Gastrocnemius medialis (tissue), 4 donors: ENCODE data around the gene HK1.

Source experiments
- CTCF ChIP-seq, 5 experiments: fragments of 450-650 bp in 3 of 5; fragments of 200-600 bp in 2 of 5; sonication (generic) in 2 of 5; IDR thresholded peaks in 4 of 5; conservative IDR thresholded peaks in 1 of 5; 1 replicate in 4 of 5; 2 replicates in 1 of 5; pipeline ENCODE4 v1.5.1; 2016 to 2019; ENCODE audit warnings: antibody characterized with exemption in 5 of 5, mild to moderate bottlenecking in 3 of 5, moderate library complexity in 3 of 5
- POLR2A ChIP-seq, 2 donors: fragments of 450-650 bp; IDR thresholded peaks; one replicate each; pipeline ENCODE4 v1.6.1; 2017; ENCODE audit warnings: antibody characterized with exemption in 2 of 2, mild to moderate bottlenecking in 2 of 2, moderate library complexity in 2 of 2

GRCh38 chr10:69437321-69438259 is 159.3 kb downstream of the HK1 start:
- no peak for TF ChIP-seq CTCF (IDR thresholded peaks at IDR 0.05 in 4 of 5, conservative IDR thresholded peaks at IDR 0.05 in 1 of 5)
- TF ChIP-seq POLR2A (IDR thresholded peaks at IDR 0.05) = no peak
